Right ventricle myocardium inferior (tissue), 1 donor: Measurements from ENCODE around the gene DNASE1L3. TPM values are rescaled to one million over a fixed set of nuclear protein-coding genes. Genes with fewer than 3 reads are reported as not detected.
"Not testable (repeated sequence)": the region's sequence is repeated elsewhere in the genome, so short reads cannot be mapped to it uniquely, and the experiment has no call there.

Experiments
- ATAC-seq: fragments of 200-7000 bp; cut with Tn5 transposase; one replicate; pipeline ENCODE4 v1.9.1; 2020; ENCODE audit warnings: mild to moderate bottlenecking, moderate library complexity
- DNase-seq: peaks from one replicate; pipeline ENCODE4 v3.0.0; 2021; ENCODE audit errors: missing footprints
- intact Hi-C: fragments of 100-400 bp; cut with DNase I; formaldehyde crosslinking; loops from one replicate; pipeline ENCODE4 v1.11.0; 2022
- total RNA-seq: library from RNA; stranded (reverse); fragmentation: NEBNext Ultra II Directional; extraction: Animal tissue kit (Norgen Biotek cat#: 25700); gene quantifications from one replicate; pipeline ENCODE4 v1.2.1, GENCODE V29; 2021
- donor health status: DM: no; HTN: yes; CAD: no; lungs with severe emphysema.

DNASE1L3 gene
- total RNA-seq, 1 donor from 2014 or later, result 2.1 TPM

GRCh38 chr3:58237238-58237940, 26.6 kb upstream of the DNASE1L3 start, which contains the start of gene ABHD6:
ABHD6 (plus strand) TSS chr3:58237792; CDS start chr3:58256587, 18,795 bp downstream.
- ATAC-seq, result peak; percentile 94
- intact Hi-C loops, result loop anchor here (5.0 kb wide), 1 partner anchor 60 kb away; no protein-coding TSS in a partner anchor
- peak; percentile 88 for DNase-seq

- no peak for DNase-seq
- intact Hi-C loops, result loop anchor here (5.0 kb wide), 1 partner anchor 61 kb away; no protein-coding TSS in a partner anchor
- peak; percentile 2 for ATAC-seq
Measured at GRCh38 chr3:58236527-58237237, 25.9 kb upstream of the DNASE1L3 start.

GRCh38 chr3:58235970-58236369, 25.2 kb upstream of the DNASE1L3 start:
- intact Hi-C loops, result loop anchor here (5.0 kb wide), 1 partner anchor 61 kb away; no protein-coding TSS in a partner anchor
- no peak for DNase-seq
- ATAC-seq, result no peak

GRCh38 chr3:58234516-58234931, 23.8 kb upstream of the DNASE1L3 start:
- DNase-seq (no peak), ATAC-seq (no peak)
- intact Hi-C loops, result no loop called here

GRCh38 chr3:58231666-58232065, 20.9 kb upstream of the DNASE1L3 start:
- ATAC-seq (no peak), DNase-seq (no peak)
- intact Hi-C loops, result no loop called here

- DNase-seq (no peak), ATAC-seq (no peak)
- intact Hi-C loops, result no loop called here
Measured at GRCh38 chr3:58230876-58231552, 20.2 kb upstream of the DNASE1L3 start.

GRCh38 chr3:58227933-58228332, 17.2 kb upstream of the DNASE1L3 start:
- DNase-seq, ATAC-seq, intact Hi-C loops: not testable (repeated sequence)

- no peak for DNase-seq
- intact Hi-C loops, result no loop called here
- ATAC-seq, result no peak
Measured at GRCh38 chr3:58223855-58224254, 13.1 kb upstream of the DNASE1L3 start.

- intact Hi-C loops, result no loop called here
- DNase-seq (no peak), ATAC-seq (no peak)
Measured at GRCh38 chr3:58222161-58222724, 11.5 kb upstream of the DNASE1L3 start.

- DNase-seq, result no peak
- no peak for ATAC-seq
- intact Hi-C loops, result no loop called here
Measured at GRCh38 chr3:58218904-58219303, 8.1 kb upstream of the DNASE1L3 start.

- intact Hi-C loops, result loop anchor here (2.0 kb wide), 1 partner anchor 29 kb away; no protein-coding TSS in a partner anchor
- ATAC-seq (peak; percentile 90), DNase-seq (peak; percentile 79)
Measured at GRCh38 chr3:58217209-58217811, 6.5 kb upstream of the DNASE1L3 start.

- DNase-seq, result no peak
- ATAC-seq, result no peak
- intact Hi-C loops, result loop anchor here (2.0 kb wide), 1 partner anchor 28 kb away; no protein-coding TSS in a partner anchor
Measured at GRCh38 chr3:58216496-58217195, 5.9 kb upstream of the DNASE1L3 start.

- intact Hi-C loops, result loop anchor here (2.0 kb wide), 1 partner anchor 27 kb away; no protein-coding TSS in a partner anchor
- DNase-seq (no peak), ATAC-seq (no peak)
Measured at GRCh38 chr3:58215317-58216025, 4.7 kb upstream of the DNASE1L3 start.

- ATAC-seq (no peak), DNase-seq (no peak)
- intact Hi-C loops, result no loop called here
Measured at GRCh38 chr3:58214484-58215316, 3.9 kb upstream of the DNASE1L3 start.

GRCh38 chr3:58209933-58210332, 839 bp downstream of the DNASE1L3 start:
- DNase-seq (no peak), ATAC-seq (no peak)
- intact Hi-C loops, result no loop called here

GRCh38 chr3:58207954-58208353, 2.8 kb downstream of the DNASE1L3 start:
- ATAC-seq, result no peak
- DNase-seq, result no peak
- intact Hi-C loops, result no loop called here
